UCSD-AML1 (cell line): Measurements from ENCODE around the gene ZIC5.

Experiments used
- DNase-seq: peaks from one replicate; lab custom pipeline; 2025; ENCODE audit not compliant: unreplicated experiment; lab: John Stamatoyannopoulos, UW

ZIC5 gene

DNA sequence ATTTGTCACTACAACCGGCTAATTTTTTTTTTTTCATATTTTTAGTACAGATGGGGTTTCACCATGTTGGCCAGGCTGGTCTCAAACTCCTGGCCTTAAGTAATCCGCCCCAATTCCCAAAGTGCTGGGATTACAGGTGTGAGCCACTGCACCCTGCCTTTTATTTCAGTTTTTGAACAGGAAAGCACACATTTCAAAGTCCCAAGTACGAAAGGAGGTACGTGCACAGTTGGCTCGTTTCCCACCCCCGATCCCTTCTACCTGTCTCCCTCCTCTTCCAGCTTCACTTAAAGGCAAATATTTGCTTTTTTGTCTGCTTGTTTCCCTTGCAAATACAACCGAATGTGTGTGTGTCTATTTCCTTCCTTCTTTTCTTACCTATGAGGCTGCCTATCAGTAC, 30.5 kb downstream of the ZIC5 start:
- DNase-seq = no peak

DNA sequence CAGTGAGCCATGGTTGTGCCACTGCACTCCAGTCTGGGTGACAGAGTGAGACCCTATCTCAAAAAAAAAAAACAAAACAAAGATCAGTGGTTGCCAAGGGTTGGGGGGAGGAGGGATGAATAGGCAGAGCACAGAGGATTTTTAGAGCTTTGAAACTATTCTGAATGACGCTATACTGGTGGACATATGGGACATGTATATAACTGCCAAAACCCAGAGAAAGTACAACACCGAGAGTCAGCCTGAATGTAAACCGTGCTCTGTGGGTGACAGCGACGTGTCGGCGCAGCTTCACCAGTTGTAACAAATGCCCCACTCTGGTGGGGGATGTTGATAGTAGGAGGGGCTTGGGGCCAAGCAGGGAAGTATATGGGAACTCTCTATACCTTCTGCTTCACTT, 32.9 kb downstream of the ZIC5 start:
- no peak for DNase-seq

DNA sequence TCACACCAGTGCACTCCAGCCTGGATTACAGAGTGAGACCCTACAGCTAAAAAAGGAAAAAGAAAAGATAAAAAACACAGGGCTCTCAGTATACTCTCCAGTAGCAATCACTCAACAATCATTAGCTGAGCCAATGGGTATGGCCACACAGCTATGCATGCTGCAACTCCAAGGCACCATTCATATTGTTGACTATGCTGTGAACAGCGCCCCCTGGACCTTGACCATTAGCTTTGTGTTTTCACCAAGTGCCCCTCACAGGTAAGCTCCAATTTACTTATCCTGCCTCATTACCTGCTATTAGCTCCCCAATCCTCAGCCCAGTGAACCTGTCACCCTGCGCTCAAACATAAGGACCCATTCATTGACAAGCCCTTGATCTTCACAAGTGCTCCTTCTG, 35.8 kb downstream of the ZIC5 start:
- DNase-seq = no peak

DNA sequence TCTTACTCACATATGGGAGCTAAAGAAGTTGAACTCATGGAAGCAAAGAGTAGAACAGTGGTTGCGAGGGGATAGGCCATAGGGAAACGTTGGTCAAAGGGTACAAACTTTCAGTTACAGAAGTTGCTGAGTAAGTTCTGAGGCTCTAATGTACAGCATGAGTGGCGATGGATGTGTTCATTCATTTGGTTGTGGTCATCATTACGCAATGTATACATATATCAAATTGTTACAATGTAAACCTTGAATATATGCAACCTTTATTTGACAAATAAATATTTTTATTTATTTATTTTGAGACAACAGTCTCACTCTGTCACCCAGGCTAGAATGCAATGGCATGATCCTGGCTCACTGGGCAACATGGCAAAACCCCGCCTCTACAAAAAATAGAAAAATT, 38.7 kb downstream of the ZIC5 start:
- DNase-seq = no peak

DNA sequence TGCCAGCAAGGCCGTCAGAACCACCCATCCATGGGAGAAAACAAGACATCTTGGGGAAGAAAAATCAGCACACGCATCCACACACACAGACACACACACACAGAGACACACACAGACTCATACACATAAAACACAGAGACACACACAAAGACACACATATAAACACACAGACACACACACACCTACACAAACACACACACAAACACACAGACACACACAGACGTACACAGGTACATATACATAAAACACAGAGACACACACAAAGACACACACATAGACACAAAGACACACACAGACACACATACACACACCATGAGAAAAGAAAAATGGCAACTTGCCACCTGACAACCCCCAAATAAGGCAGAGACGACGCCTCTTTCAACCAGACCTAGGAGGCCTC, 40.6 kb downstream of the ZIC5 start:
- DNase-seq = no peak

DNA sequence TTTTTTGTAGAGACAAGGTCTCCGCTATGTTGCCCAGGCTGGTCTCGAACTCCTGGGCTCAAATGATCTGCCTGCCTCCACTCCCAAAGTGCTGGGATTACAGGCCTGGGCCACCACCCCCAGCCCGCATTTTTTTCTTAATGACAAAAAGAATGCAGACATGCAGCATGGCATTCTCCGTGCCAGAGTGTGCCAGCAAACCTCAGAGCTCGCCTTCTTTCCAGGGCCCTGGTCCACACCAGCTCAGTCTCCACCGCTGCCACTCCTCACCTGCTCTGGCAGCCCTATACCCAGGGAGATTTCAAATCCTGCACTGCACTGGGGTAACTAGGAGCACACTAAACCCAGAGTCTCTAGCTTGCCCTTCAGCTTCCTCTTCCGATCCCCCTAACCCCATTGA, 41.7 kb downstream of the ZIC5 start:
- DNase-seq = no peak

DNA sequence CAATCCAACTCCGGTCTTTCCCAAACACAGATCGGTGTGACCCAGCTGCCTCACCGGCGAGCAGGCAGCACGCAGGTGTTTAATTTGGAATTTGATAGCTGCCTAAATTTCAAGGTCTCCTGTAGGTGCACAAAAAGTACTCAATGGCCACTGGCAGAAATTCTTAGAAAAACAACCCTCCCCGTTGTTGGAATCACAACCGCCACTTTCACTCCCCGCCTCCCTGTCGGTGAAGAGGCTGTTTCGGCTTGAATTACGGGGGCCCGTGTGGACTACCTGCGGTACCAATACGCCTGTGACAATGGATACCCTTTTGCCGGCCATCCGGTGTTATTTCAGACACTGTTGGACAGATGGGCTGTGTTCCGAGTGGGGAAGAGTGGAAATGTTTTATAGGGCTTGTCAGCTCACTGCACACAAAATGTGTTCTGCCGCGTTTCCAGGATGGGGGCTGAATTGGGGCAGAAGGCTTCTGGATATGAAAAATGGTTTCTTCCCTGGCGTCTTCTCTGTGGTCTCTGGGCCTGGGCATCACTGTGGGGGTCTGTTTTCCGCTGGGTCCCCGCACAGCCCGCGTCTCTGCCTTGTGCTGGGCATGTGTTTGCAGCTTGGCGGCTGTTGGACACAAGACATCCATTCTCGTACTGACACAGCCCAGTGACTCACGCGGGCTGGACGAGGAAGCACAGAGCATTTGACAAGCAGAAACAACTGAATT, 45.4 kb downstream of the ZIC5 start:
- no peak for DNase-seq

DNA sequence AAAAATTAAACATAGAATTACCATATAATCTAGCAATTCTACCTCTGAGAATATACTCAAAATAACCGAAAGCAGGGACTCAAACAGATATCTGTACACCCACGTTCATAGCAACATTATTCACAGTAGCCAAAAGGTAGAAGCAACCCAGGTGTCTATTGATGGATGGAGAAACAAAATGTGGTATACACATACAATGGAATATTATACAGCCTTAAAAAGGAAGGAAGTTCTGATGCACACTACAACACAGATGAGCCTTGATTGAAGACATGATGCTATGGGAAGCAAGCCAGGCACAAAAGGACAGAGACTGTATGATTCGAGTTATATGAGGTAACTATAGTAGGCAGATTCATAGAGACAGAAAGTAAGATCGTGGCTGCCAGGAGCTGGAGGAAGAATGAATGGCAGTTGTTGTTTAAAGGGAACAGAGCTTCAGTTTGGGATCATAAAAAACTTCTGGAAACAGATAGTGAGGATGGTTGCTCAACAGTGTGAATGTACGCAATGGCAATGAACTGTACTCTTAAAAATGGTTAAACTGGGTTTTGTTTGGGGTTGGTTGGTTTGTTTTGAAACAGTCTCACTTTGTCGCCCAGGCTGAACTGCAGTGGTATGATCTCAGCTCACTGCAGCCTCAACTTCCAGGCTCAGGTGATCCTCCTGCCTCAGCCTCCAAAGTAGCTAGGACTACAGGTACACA, 47.5 kb downstream of the ZIC5 start:
- no peak for DNase-seq

DNA sequence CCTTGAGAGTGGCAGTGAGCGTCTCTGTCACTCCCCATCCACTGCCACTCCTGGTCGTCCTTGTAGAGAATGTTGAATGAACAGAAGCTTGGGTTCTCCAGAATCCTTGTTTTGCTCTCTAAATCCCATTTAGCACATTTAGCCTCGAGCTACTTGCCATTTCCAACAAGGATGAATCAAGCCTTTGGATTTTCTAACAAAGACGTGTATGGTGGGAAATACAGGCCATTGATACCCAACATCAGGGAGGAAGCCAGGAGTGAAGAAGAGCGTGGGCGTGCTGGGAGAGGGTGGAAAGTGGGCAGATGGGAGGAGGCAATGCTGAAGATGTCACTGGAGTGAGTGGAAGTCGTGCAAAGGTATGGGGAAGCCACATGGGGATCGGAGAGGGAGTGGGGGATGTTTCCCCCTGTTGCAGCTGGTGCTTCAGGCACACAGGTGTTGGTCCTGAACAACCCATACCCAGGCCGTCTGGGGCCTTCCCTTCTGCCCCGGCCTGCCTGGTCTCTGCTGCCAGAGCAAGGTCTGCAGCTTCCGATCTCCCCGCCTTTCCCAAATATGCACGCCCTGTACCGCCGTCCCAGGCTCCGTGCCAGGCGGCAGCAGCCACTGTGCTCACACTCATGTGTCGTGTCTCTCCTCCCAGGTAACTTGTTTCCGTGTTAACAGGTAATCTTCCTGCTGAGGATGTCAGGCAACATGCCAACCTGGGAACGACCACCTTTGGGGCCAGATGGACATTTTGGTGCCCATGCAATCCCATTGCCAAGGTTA, 48.7 kb downstream of the ZIC5 start:
- no peak for DNase-seq

DNA sequence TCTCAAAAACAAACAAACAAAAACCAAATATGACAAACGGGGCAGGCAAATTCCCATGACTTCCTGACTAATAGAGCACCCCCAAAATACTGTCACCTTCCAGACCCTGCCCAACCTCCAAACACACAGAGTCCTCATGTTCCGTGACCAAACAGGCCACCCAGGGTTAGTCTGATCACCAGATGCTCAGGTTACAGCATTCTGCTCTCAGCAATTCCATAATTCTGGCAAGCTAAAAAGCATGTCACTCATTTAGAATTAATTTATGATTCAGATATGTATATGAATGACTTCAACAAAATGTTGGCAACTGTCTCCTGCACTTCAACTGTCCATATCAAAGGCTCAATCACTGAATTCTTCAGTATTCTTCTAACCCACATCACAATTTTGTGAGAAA, 52.4 kb downstream of the ZIC5 start:
- no peak for DNase-seq

DNA sequence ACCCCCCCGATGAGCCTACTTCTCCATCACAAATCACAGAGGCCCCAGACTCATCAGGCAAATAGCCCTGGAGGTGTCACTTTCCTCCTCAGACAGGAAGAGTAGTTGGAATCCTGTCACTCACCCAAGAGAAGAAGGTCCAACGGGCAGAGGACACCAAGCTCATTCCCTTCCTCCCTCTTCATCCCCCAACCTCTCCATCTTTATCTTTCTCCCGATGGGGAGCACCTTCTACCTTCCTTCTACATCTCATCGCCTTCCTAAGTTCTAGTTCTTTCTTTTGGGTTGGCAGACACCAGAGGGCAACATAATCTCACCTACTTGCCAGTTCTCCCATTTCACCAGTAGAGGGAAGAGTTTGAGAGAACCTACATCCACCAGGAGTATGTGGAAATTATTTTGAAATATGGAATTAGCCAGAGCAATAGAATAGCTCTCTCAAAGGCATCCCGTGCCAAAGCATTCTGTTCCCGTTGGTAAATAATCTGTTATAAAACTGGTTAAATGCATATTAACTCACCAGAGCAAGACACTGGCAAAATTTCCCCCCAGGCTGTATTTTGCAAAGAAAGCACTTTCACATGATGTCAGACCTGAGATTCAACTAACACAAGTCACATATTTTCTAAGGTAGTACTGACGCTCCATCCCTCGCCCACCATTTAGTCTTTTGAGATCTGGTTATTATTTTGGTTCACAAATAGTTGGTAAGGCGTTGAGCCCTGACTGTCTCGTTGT, 55.0 kb downstream of the ZIC5 start:
- DNase-seq = no peak

DNA sequence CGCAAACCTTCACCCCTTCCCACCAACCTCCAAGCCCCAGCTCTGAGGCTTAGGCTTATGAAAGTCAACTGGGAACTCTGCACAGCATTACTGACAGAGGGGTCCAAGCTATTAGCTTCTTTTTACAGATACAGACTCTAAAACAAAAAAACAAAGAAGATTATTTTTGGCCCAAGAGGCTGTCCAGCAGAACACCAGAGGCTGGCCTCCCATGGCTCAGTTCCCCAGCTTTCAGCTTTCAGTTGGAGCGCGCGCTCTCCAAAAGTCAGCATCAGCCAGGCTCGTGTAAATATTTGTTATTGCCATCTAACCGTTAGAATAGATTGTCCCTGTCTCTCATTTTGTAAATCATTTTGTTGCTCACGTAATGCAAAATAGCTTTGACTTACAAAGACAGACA, 58.4 kb downstream of the ZIC5 start:
- no peak for DNase-seq
